Gastroesophageal sphincter (tissue), 3 donors: ENCODE measurements around the gene PLPP2.

Experiments
- CTCF ChIP-seq, 4 experiments: fragments of 200-600 bp in 2 of 4; fragments of 450-650 bp in 2 of 4; sonication (generic) in 1 of 4; IDR thresholded peaks; one replicate each; pipeline ENCODE4 v1.5.1; 2017 to 2019; ENCODE audit warnings: antibody characterized with exemption in 4 of 4, mild to moderate bottlenecking in 2 of 4, moderate library complexity in 2 of 4
- EP300 ChIP-seq: sonication (generic); formaldehyde crosslinking; IDR thresholded peaks from one replicate; pipeline ENCODE4 v1.6.1; 2017; ENCODE audit warnings: antibody characterized with exemption, mild to moderate bottlenecking
- POLR2A ChIP-seq, 2 donors: fragments of 450-650 bp; IDR thresholded peaks; one replicate each; pipeline ENCODE4 v1.6.1; 2017; ENCODE audit warnings: antibody characterized with exemption in 2 of 2, mild to moderate bottlenecking in 2 of 2, moderate library complexity in 1 of 2
- POLR2AphosphoS5 ChIP-seq: sonication (generic); formaldehyde crosslinking; IDR thresholded peaks from one replicate; pipeline ENCODE4 v1.6.1; 2017; ENCODE audit warnings: antibody characterized with exemption

- TF ChIP-seq CTCF (IDR thresholded peaks at IDR 0.05), result no peak
- TF ChIP-seq POLR2A (IDR thresholded peaks at IDR 0.05), result no peak
- no peak for TF ChIP-seq POLR2AphosphoS5
- TF ChIP-seq EP300, result no peak
Measured at GRCh38 chr19:310781-311496, 19.7 kb upstream of the PLPP2 start.
